OCI-M2 (cell line): ENCODE data around the gene PTPRN2.

Experiments used
- DNase-seq: peaks from one replicate; lab custom pipeline; 2025; ENCODE audit not compliant: unreplicated experiment; lab: John Stamatoyannopoulos, UW

The PTPRN2 gene

DNA sequence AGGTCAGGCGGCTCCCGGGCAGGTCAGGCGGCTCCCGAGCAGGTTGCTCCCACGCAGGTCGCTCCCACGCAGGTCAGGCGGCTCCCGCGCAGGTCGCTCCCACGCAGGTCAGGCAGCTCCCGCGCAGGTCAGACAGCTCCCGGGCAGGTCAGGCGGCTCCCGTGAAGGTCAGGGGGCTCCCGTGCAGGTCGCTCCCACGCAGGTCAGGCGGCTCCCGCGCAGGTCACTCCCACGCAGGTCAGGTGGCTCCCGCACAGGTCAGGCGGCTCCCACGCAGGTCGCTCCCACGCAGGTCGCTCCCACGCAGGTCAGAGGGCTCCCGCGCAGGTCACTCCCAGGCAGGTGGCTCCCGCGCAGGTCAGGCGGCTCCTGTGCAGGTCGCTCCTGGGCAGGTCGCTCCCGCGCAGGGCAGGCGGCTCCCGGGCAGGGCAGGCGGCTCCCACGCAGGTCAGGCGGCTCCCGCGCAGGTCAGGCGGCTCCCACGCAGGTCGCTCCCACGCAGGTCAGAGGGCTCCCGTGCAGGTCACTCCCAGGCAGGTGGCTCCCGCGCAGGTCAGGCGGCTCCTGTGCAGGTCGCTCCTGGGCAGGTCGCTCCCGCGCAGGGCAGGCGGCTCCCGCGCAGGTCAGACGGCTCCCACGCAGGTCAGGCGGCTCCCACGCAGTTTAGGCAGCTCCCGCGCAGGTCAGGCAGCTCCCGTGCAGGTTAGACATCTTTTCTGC lies 30.7 kb downstream of the PTPRN2 start:
- DNase-seq = no peak

DNA sequence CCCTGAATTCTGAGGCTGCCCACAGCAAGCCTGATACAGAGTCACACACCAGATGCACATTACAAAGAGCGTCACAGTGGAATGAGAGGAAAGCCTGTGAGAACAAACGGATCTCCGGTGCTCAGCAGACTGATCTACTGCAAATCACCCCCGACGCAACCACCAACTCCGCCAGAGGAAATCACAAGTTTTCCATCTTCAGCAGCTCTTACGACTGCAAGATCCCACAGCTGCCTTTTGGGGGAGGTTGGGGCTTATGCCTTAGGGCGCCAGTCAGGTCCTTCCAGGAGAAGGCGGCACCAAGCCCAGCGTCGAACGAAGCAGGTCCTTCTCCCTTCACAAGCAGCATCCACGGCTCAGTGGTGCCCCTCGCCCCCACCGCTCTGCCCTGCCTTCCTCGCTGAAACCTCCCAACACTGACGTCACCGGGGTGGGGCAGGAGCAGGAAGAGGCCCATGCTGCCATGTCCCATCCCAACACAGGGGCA lies 32.5 kb downstream of the PTPRN2 start:
- DNase-seq = no peak

DNA sequence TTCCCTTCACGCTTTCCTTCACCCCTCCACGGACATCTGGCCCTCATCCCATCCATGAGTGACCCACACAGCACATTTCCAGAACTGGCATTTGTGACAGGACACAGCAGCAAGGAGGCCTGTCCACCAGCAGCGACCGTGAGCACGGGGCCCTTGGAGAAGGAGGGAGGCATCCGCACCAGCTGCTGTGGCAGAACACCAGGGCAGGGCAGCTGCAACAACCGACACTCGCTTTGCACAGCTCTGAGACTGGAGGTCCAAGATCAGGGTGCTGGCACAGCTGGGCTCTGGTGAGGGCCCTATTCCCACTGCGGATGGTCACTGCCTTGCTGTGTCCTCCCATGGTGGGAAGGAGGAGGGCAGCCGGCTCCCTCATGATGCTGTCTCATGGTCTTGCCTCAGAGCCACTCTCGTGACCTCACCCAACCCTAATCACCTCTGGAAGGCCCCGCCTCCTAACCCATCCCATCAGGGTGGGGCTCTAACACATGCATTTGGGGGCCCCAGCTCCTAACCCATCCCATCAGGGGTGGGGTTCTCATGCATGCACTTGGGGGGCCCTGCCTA lies 36.7 kb downstream of the PTPRN2 start:
- no peak for DNase-seq

DNA sequence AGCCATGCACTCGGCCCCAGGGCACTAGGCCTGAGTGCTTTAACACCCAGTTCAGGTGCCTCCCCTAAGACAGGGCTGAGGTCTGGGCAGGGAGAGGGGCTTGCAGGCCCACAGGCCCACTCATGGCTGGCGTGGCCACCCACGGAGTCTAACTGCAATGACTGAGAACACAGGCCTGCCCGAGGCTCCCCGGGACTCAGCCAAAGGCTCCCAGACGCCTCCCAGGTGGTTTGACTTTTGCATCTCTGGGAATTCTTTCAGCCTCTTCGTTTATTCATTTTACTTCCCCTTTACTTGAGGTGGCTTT lies 37.3 kb downstream of the PTPRN2 start:
- DNase-seq = no peak

DNA sequence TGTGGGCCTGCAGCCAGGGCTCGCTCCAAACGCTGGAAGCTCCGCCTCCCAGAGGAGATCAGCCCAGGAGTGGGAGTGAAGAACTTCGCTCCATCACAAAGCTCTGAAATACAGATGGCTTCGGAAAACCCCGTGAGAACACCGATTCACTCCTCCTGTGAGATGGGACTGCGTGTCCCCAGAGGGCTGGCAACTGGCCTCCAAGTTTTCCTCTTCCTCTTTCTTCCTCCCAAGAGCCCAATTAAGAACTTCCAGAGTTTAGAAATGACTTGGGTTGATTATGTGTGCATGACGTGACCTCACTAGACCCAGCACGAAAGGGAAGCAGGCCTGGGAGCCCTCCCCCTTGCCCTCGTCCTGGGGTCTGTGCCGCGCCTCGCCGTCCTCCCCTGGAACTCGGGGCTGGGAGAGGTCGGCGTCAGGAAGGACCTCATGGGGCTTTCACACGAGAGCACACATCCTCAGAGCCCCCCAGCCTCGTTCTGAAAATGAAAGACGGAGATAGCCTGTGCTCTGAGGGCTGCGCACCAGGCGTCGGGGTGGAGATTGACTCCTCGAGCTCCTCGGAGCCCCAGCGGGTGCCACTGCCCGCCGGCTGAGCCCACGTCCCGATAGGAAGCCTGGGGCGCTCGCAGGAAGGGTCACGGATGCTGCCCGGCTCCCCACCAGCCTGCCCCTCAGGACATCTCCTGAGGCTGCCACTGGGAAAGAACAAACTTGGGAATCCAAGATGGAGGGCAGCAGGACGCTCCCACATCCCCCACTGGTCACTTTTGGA lies 37.8 kb downstream of the PTPRN2 start:
- DNase-seq = no peak

DNA sequence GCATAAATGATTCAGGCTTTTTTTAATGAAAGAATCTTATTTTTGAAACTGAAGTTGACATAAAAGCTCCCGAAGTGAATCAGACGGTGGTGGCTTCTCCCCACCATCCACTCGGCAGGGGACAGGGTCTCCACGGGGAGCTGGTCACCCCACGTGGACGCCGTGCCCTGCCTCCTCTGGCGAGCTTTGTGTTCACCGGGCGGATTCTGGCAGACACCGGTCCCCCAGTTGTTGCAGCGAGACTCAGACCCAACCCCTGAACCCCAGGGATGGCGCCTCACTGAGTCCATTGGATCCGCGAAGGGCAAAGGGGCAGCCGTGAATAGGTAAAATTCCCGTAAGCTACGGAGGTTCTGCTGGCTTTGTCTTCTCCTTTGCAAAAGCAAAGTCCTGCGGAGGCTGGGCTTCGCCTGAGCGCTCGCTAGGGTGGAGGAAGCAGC lies 38.4 kb downstream of the PTPRN2 start:
- no peak for DNase-seq

DNA sequence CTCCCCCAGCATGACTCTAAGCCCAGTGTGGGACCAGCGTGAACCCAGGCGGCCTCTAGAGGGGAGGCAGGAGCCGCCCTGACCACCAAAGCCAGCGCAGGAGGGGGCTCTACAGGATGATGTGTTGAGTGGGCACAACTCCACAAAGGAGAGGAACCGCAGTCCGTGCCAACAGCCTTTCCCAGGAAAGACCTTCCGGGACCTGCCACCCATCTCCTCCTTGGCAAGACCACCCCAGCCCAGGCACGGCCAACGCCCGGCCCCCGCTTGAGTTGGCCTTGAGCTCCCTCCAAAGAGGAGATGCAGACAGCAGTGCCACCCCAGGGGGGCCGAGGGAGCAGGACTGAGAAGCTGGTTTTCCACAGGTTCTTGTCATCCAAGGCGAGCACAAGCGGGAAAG lies 38.9 kb downstream of the PTPRN2 start:
- no peak for DNase-seq

DNA sequence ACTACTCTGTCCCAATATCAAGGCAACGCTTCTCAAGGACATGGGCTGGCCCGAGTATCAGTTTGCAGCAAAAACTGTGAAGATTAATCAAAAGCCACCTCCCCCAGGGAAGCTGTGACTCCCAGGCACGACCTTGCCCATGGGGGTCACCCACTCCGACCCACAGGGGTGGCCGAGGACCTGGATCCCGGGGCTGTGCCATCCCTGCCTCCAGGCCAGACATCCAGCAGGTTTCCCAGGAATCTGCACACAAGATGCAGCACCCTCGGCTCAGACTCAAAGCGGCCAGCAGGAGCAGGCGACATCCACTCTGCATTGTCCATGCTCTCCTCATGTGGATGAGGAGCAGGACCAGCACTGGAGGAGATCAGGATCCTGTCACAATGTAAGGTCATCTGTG lies 39.8 kb downstream of the PTPRN2 start:
- DNase-seq = no peak

DNA sequence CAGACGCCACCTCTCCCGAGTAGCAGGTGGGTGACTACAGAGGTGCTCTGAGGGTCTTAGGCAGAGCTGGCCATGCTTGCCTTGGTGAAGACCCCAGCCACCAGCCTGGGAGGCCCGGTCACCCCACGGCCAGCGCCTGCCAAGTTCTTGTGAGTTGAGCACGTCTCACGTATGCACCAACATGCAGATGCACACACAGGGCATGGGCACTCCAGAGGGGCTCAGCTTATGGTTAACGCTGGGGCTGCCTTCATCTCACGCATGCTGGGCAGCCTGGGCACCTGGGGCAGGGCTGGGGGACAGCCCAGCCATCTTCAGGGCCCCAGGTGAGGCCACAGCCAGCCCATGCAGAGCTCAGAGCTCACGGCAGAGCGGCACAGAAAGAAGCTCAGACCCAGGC lies 41.0 kb downstream of the PTPRN2 start:
- DNase-seq = no peak

DNA sequence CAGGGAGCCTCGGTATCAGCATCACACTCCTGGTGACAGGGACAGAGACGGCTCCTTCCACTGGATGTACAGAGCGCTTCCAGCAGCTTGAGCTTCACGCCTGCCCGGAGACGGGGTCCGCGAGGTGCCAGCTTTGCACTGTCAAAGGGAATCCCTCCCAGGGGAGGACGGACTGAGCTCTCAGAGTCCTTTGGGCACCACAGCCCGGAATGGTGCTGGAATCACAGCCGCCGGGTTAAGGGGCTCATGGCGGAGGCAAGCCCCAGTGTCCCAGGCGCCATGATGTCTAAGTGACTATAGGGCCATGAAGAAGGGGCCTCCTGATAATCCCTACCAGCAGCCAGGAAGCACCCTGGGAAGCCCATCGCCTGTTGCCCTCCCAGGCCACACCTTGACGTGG lies 41.4 kb downstream of the PTPRN2 start:
- DNase-seq = no peak

DNA sequence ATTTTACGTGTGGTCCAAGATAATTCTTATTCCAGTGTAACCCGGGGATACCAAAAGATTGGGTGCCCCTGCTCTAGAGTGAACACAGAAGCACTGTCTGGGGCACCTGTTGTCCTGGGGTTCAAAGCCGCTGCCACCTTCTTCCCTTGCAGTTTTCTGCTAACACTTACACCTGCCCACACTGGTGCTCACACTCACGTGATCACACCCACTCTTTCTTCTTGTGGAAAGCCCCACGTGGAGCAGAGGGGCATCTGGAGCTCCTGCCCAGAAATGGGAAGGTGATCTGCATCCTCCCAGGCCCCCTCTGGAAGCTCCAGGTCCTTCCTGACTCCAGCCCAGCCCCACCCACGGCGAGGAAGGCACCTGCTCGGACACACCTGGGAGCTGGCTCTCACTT lies 42.9 kb downstream of the PTPRN2 start:
- no peak for DNase-seq

DNA sequence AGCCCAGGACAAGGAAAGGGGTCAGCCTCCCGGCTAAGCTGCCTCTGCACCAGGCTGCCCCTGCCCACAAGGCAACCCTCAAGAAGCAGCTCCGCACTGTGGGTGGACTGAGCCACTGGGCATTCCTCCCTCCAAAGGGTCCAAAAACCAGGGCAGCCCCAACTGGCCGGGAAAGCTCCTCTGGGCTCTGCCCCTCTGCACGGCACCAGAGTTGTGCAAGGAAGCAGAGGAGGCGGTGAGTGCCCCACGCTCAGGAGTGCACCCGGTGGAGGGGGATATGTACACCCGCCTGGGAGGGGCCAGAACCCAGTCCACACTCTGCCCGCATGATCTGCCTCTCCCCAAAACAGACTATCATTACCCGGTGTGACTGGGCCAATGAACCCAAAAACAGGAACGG lies 43.8 kb downstream of the PTPRN2 start:
- no peak for DNase-seq

DNA sequence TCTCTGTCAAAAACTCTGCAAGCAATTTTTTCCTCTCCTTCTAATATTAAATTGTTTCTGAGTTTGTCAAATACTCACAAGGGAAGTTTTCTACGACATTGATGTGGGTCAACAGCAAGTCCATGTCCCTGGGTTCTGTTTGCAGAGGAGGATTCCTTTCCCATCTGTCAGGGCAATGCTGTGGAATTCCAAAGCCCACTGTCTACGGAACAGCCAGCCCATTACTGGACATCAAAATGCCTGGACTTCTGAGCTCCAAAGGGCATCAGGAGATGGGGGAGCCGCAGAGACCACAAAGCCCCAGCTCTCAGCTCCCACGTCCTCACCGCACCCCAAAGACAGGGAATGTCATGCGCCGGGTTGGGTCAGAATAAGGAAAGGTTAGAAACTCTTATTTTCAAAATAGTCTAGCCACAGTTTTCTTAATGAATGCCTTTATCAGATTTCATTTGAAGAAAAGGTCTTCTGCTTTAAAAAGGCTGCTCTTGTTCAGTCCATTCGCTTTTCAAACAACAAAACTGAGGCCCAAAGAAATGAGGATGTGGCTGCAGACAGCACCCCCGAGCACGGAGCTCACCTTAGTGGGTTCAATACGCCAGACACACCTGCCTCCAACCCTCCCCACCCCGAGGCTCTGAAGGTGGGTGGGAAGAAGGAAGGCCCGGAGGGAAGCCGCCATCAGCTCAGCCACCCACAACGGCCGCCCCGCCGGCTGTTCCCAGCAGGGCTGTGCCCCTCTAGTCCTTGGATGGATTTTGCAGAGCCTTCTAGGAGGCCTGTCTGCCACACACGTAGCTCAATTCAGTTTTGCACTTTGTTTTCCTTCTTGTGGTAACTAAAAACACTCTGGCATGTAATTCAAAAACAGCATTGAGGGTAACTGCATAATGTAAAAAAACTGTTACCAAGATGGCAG lies 44.7 kb downstream of the PTPRN2 start:
- no peak for DNase-seq

DNA sequence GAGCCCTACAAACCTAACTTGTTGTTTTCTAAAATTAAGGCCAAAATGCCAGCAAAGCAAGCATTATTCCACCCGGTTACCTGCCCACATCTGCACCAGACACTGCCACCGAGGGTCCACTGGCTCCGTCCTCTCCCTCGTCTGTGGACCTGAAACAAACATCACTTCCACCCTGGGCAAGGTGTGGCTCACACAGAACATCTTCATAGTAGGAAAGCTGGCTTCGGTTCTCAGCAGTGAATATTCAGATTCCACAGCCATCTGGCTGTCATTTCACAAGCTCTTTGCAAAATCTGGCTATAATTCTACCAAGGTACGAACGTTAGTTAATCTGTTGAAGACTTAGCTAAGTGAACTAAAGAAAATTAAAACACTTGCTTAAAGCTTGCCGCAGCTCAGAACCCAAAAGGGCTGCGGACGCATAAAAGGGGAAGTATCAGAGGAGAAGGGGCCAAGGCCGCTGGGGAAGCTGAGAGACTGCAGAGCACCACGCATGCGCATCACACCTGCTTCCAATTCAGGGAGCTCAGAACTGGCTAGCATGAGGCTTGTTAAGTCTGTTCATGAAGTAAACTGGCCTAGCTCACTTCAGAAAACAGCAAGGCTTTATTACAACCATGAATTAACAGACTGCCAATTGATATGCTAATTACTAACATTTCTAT lies 46.1 kb downstream of the PTPRN2 start:
- DNase-seq = no peak

DNA sequence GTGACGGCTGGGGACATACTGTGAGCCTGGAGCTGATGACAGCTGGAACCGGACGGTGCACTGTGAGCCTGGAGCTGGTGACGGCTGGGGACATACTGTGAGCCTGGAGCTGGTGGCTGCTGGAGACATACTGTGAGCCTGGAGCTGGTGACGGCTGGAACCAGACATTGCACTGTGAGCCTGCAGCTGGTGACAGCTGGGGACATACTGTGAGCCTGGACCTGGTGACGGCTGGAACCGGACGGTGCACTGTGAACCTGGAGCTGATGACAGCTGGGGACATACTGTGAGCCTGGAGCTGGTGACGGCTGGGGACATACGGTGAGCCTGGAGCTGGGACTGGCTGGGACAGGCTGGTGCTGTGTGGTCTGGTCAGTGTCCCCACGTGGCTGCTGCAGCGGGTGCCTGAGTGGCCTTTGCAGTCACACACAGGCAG lies 47.9 kb downstream of the PTPRN2 start:
- no peak for DNase-seq

DNA sequence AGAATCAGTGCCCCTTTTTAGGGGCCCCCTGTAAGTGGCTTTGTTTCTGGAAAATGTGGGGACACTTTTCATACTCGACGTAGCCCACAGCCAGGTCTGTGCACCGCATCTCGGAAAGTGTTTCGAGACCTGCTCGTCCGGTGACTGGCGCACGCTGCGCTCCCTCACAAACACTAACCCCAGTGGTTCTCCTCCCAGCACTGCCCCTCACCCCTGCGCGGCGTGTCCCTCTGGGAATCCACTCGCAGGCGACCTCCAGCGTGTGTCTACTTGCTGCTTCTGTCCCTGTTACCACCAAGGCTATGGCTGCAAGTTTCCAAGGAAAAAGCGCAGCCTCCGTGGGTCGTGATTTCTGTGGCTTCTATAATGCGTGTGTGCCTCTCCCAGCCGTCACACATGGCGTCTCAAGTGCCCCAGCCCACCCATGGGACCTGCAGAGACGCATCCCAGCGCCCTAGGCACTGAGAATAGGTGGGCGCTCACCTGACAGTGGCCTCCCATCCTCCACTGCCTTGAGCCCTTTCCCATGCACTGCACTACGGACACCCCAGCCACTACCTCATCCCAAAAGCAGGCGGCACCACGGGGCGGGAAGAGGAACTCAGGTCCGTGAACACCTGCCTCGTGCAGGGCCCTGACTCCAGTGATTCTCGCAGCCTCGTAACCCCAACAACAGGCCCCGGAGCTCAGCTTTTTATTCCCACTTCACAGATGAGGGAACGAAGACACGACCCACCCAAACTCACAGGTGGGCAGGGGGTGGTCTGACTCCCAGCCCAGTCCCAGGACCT lies 49.3 kb downstream of the PTPRN2 start:
- no peak for DNase-seq

DNA sequence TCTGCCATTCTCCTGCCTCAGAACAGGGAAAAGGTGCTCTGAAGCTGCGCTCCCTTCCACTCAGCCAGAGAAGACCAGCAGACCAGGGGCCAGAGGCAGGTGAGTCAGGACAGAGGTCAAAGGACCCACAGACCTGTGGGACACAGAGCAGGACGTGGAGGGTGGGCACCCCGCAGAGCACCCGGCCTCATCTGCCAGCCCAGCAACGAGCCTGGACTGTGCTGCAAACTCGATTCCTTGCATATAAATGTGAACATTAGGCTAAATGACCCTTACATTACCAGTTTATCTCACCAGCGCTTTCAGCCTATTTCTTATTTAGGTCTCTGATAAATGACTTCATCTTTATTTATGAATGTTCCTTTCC lies 50.1 kb downstream of the PTPRN2 start:
- no peak for DNase-seq

DNA sequence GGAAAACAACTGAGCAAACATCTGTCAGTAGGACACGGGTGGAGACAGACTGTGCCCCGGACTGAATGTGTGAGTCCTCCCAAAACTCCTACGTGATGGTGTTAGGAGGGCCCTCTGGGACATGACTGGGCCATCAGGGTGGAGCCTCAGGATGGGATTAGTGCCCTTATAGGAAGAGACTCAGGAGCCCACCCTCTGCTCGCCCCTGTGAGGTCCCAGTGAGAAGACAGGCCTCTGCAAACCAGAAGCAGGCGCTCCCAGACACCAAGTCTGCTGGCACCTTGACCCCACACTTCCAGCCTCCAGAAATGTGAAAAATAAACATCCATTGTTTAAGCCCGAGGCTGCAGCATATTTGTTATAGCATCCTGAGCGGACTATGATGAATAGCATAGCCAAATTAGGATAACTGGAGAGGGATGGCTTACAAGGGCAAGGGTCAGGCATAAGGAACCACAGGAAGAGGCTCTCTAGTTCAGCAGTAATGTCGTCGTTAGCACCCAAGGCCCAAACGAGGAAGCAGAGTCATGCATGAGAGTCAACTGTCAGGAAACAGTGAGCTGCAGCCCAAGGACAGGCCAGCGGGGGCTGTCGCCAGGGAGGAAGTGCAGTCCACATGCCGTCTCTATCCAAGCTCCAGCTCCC lies 50.6 kb downstream of the PTPRN2 start:
- no peak for DNase-seq

DNA sequence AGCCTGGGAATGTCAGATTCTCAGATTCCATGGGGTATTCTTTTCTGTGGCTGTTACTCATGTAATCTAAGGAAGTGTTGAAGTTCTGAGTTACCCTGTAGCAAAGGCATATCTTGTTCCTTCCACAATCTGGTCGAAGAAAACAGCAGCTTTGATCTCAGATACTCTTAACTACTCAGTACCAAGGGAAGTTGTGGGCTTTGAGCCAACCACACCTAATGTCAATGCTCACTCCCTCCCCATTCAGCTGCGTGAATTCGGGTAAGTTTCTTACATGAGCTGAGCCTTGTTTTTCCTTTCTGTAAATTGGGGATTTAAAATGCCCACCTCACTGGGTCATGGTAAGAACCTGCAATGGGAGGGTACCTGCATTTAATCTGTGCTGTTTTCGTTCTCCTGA lies 52.5 kb downstream of the PTPRN2 start:
- no peak for DNase-seq

DNA sequence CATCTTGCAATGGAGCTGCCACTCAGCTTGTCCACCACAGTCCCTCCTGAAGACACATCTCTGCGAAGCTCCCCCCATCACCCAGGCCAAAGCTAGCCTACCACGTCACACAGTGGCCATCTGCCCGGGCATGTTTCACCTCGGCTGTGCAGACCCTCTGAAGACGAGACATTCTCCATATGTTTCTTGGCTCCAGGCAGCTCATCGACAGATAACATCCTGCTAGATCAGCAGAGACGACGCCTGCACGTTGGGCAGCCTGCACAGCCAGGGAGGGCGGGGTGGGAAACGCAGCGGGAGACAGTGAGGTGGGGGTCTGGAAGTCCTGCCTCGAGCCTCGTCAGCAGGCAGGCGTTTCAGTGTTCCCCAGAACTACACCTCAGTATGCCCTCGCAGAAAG lies 53.0 kb downstream of the PTPRN2 start:
- no peak for DNase-seq
